Keratinocyte (primary cell): Measurements from ENCODE around the gene MRFAP1. TPM values are rescaled to one million over a fixed set of nuclear protein-coding genes. Genes with fewer than 3 reads are reported as not detected.
A peak's percentile ranks its signal among the peaks of the same experiment; 100 is the strongest.

Source experiments
- DNase-seq: peaks from one replicate; pipeline ENCODE4 v3.0.0-alpha.2; 2011; ENCODE audit warnings: low read depth, missing footprints, low spot score
- FAIRE-seq: peaks from 2 replicates; lab custom pipeline; 2011; peaks lifted over from hg19 to GRCh38; lab: Jason Lieb, UNC
- H2AFZ ChIP-seq: 2 replicates; pipeline ENCODE4 v1.6.0; 2012; ENCODE audit warnings: low read length, control low read depth, inconsistent platforms; ENCODE audit not compliant: control insufficient read depth
- H3K27ac ChIP-seq: 2 replicates; pipeline ENCODE4 v1.5.1; 2011; ENCODE audit warnings: low read length; ENCODE audit not compliant: control insufficient read depth, insufficient read depth
- H3K27me3 ChIP-seq: 3 replicates; pipeline ENCODE4 v1.6.0; 2011; ENCODE audit warnings: low read length; ENCODE audit not compliant: control insufficient read depth, insufficient read depth; ENCODE audit errors: extremely low read depth
- H3K36me3 ChIP-seq, 2 experiments: 2 replicates in 1 of 2; 3 replicates in 1 of 2; pipeline ENCODE4 v1.5.1; 2011; ENCODE audit warnings: low read length in 2 of 2, mild to moderate bottlenecking in 1 of 2; ENCODE audit not compliant: control insufficient read depth in 2 of 2, insufficient read depth in 2 of 2; ENCODE audit errors: extremely low read depth in 1 of 2
- H3K4me1 ChIP-seq: 3 replicates; pipeline ENCODE4 v1.5.1; 2011; ENCODE audit warnings: low read length; ENCODE audit not compliant: control insufficient read depth, insufficient read depth; ENCODE audit errors: extremely low read depth
- H3K4me2 ChIP-seq: 3 replicates; pipeline ENCODE4 v1.6.0; 2011; ENCODE audit warnings: low read depth, low read length; ENCODE audit not compliant: control insufficient read depth, insufficient read depth; ENCODE audit errors: extremely low read depth
- H3K4me3 ChIP-seq, 3 experiments: fragments of 200-600 bp in 1 of 3; sonication (generic) in 1 of 3; 2 replicates in 2 of 3; 3 replicates in 1 of 3; pipeline ENCODE4 v1.5.1; 2011 to 2016; ENCODE audit warnings: low read length in 3 of 3, mild to moderate bottlenecking in 3 of 3, control low read depth in 2 of 3, inconsistent platforms in 1 of 3, low read depth in 1 of 3, mixed read lengths in 1 of 3, mixed run types in 1 of 3, moderate library complexity in 1 of 3; ENCODE audit not compliant: control insufficient read depth in 2 of 3, insufficient read depth in 2 of 3; ENCODE audit errors: extremely low read depth in 1 of 3
- H3K79me2 ChIP-seq: 2 replicates; pipeline ENCODE4 v1.6.0; 2012; ENCODE audit warnings: low read length; ENCODE audit not compliant: control insufficient read depth, insufficient read depth
- H3K9ac ChIP-seq: 3 replicates; pipeline ENCODE4 v1.6.0; 2011; ENCODE audit warnings: low read length; ENCODE audit not compliant: control insufficient read depth, insufficient read depth; ENCODE audit errors: extremely low read depth
- H3K9me1 ChIP-seq: 3 replicates; pipeline ENCODE4 v1.6.0; 2011; ENCODE audit warnings: low read length; ENCODE audit not compliant: control insufficient read depth, insufficient read depth; ENCODE audit errors: extremely low read depth
- H3K9me3 ChIP-seq: 2 replicates; pipeline ENCODE4 v1.5.1; 2012; ENCODE audit warnings: low read depth, low read length; ENCODE audit not compliant: control insufficient read depth
- H4K20me1 ChIP-seq: 3 replicates; pipeline ENCODE4 v1.6.0; 2011; ENCODE audit warnings: low read length; ENCODE audit not compliant: control insufficient read depth, insufficient read depth; ENCODE audit errors: extremely low read depth
- EZH2 ChIP-seq: IDR thresholded peaks from one replicate; pipeline ENCODE4 v1.6.1; 2012; ENCODE audit warnings: inconsistent platforms, mild to moderate bottlenecking, low read length, moderate library complexity
- dilution Hi-C: fragments of 300-500 bp; cut with MboI; formaldehyde crosslinking; loops from one replicate; pipeline ENCODE4 v1.7.0; 2020; ENCODE audit warnings: low sequenced_read_pairs; ENCODE audit not compliant: extremely low pct_ligation_motif_present
- polyA plus RNA-seq, 5 experiments: library from polyadenylated mRNA; depleted of rRNA in 3 of 5; stranded (reverse) in 3 of 5; stranded (forward) in 1 of 5; unstranded in 1 of 5; fragments of >200 nt; gene quantifications; 1 replicate in 1 of 5; 2 replicates in 3 of 5; 3 replicates in 1 of 5; pipeline versions ENCODE4 v1.2.1 to v1.2.3, GENCODE V29; 2011 to 2012; ENCODE audit warnings: missing spikeins in 2 of 5, low read depth in 1 of 5, low replicate concordance in 1 of 5
- TF ChIP-seq, protein P1 (sequence below), 3 experiments: IDR thresholded peaks in 1 of 3; conservative IDR thresholded peaks in 1 of 3; optimal IDR thresholded peaks in 1 of 3; 2 replicates in 2 of 3; 3 replicates in 1 of 3; pipeline versions ENCODE3 to v1.5.1; 2011; ENCODE audit warnings: low read length in 3 of 3, mild to moderate bottlenecking in 3 of 3, moderate library complexity in 2 of 3, control low read depth in 1 of 3, inconsistent platforms in 1 of 3; ENCODE audit not compliant: insufficient read depth in 2 of 3; ENCODE audit errors: extremely low read depth in 1 of 3

The MRFAP1 gene
- polyA plus RNA-seq, 1 donor (not counting 4 experiments of a cell fraction or from before 2014, with no cell fraction given) = 275 TPM

DNA sequence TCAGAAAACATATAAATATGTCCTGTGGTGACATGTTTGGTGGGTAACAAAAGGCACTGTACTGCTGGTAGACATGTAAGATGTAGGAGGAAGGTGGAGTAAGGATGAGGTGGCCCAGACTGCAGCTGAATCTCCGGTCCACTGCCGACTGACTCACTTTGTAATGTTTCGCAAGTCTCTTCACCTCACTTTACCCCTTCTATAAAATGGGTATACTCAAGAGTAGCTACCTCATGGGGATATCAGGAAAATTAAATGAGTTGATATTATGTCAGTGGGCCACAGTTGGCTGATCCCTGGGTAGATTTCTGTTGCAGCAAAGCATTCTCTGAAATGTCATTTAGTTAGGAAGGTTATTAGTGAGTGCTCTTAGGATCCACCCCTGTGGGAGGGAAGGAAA is 22.1 kb downstream of the MRFAP1 start:
- no peaks in the 10 kb centered on the region for H3K9me1 ChIP-seq
- FAIRE-seq = no peak
- no peak overlapping the region for H3K27ac ChIP-seq
- peaks cover 8% of the 10 kb centered on the region for H3K4me1 ChIP-seq
- no peaks in the 10 kb centered on the region for H3K9me3 ChIP-seq
- peaks cover 20% of the 10 kb centered on the region for H3K27me3 ChIP-seq
- DNase-seq = no peak
- H3K36me3 ChIP-seq = no peaks in the 10 kb centered on the region
- no peak overlapping the region for H3K4me3 ChIP-seq
- H4K20me1 ChIP-seq = no peaks in the 10 kb centered on the region
- no peaks in the 10 kb centered on the region for H3K79me2 ChIP-seq
- H2AFZ ChIP-seq = no peak overlapping the region
- no peak for TF ChIP-seq EZH2
- TF ChIP-seq, protein P1, sequence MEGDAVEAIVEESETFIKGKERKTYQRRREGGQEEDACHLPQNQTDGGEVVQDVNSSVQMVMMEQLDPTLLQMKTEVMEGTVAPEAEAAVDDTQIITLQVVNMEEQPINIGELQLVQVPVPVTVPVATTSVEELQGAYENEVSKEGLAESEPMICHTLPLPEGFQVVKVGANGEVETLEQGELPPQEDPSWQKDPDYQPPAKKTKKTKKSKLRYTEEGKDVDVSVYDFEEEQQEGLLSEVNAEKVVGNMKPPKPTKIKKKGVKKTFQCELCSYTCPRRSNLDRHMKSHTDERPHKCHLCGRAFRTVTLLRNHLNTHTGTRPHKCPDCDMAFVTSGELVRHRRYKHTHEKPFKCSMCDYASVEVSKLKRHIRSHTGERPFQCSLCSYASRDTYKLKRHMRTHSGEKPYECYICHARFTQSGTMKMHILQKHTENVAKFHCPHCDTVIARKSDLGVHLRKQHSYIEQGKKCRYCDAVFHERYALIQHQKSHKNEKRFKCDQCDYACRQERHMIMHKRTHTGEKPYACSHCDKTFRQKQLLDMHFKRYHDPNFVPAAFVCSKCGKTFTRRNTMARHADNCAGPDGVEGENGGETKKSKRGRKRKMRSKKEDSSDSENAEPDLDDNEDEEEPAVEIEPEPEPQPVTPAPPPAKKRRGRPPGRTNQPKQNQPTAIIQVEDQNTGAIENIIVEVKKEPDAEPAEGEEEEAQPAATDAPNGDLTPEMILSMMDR (optimal IDR thresholded peaks at IDR 0.05 in 1 of 3, IDR thresholded peaks at IDR 0.05 in 1 of 3, conservative IDR thresholded peaks at IDR 0.05 in 1 of 3; ENCODE audit: extremely low read depth in 1 of 3, insufficient read depth in 2 of 3, low read length in 3 of 3) = no peak
- H3K4me2 ChIP-seq = no peak overlapping the region
- dilution Hi-C loops = no loop called here
- H3K9ac ChIP-seq = no peak overlapping the region

DNA sequence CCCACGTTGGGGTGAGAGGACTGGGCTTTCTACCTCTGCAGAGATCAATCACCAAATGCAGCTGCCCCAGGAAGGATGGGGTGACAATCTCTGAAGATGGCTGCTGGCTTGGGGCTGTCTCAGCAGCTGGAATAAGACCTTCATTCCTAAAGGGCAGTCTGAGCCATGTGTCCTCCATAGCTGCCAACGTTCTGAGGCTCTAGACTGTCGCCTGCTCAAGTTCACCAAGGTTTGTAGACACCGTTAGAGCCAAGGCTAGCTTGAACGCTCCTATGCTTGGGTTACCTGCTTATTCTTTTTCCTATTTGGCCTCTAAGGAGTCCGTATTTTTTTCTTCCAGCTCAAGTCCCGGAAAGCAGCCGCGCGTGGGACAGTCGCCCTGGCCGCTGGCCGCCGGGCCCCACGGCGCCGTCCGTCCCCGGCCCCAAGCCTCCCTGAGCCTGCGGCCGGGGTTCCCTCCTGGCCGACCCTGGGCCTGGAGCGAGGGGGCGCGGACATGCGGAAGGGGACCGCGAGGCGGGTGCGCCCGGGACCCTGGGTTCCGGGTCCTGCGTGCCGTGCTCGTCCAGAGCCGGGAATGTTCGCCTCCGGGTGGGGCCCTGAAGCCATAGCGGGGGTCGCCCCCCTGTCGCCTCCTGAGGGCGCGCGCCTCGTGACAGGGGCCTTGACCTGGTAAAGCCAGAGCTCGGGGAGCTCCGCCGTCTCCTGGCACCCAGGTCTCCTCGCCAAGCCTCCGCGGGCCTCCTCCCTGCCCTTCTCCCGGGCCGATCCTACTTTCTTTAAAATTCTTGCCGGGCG is 23.3 kb downstream of the MRFAP1 start:
- Histone ChIP-seq H3K36me3 (no peaks in the 10 kb centered on the region), H2AFZ (no peak overlapping the region), H3K4me2 (no peak overlapping the region), H3K4me3 (no peak overlapping the region), H3K9me3 (no peaks in the 10 kb centered on the region), H3K27me3 (peaks cover 20% of the 10 kb centered on the region), H3K27ac (no peak overlapping the region), H4K20me1 (no peaks in the 10 kb centered on the region), H3K9me1 (no peaks in the 10 kb centered on the region), H3K79me2 (no peaks in the 10 kb centered on the region), H3K4me1 (peaks cover 8% of the 10 kb centered on the region), H3K9ac (no peak overlapping the region)
- DNase-seq = no peak
- FAIRE-seq = no peak
- TF ChIP-seq EZH2 = peak; percentile 67
- TF ChIP-seq, protein P1 (optimal IDR thresholded peaks at IDR 0.05 in 1 of 3, IDR thresholded peaks at IDR 0.05 in 1 of 3, conservative IDR thresholded peaks at IDR 0.05 in 1 of 3; ENCODE audit: extremely low read depth in 1 of 3, insufficient read depth in 2 of 3, low read length in 3 of 3) = no peak
- dilution Hi-C loops = no loop called here
